GM10847 (cell line): ENCODE measurements around the gene TTLL1.

Source experiments
- POLR2A ChIP-seq: IDR thresholded peaks from 2 replicates; pipeline ENCODE4 v1.6.1; 2011; ENCODE audit not compliant: insufficient read length; ENCODE audit errors: extremely low read depth

The TTLL1 gene

GRCh38 chr22:43009444-43009843 lies 79.7 kb downstream of the TTLL1 start:
- TF ChIP-seq POLR2A: no peak

- no peak for TF ChIP-seq POLR2A
Observed at GRCh38 chr22:43008921-43009320, 80.3 kb downstream of the TTLL1 start.

GRCh38 chr22:43008509-43008908 lies 80.7 kb downstream of the TTLL1 start:
- no peak for TF ChIP-seq POLR2A

- TF ChIP-seq POLR2A: no peak
Observed at GRCh38 chr22:43007519-43008102, 81.6 kb downstream of the TTLL1 start.

GRCh38 chr22:43006753-43007152 lies 82.4 kb downstream of the TTLL1 start:
- TF ChIP-seq POLR2A: no peak

GRCh38 chr22:43006016-43006505 lies 83.1 kb downstream of the TTLL1 start:
- no peak for TF ChIP-seq POLR2A

GRCh38 chr22:43005106-43005505 lies 84.1 kb downstream of the TTLL1 start:
- TF ChIP-seq POLR2A: no peak

- TF ChIP-seq POLR2A: no peak
Observed at GRCh38 chr22:43004362-43005035, 84.7 kb downstream of the TTLL1 start.

GRCh38 chr22:43002202-43002586 lies 87.0 kb downstream of the TTLL1 start:
- TF ChIP-seq POLR2A: no peak

- TF ChIP-seq POLR2A: no peak
Observed at GRCh38 chr22:43001271-43002201, 87.7 kb downstream of the TTLL1 start.

- no peak for TF ChIP-seq POLR2A
Observed at GRCh38 chr22:43000441-43001175, 88.6 kb downstream of the TTLL1 start.

- no peak for TF ChIP-seq POLR2A
Observed at GRCh38 chr22:42997582-42998090, 91.6 kb downstream of the TTLL1 start.

GRCh38 chr22:42996646-42997365 lies 92.4 kb downstream of the TTLL1 start:
- TF ChIP-seq POLR2A: no peak

- TF ChIP-seq POLR2A: no peak
Observed at GRCh38 chr22:42994917-42995562, 94.2 kb downstream of the TTLL1 start.
